Central memory CD8-positive, alpha-beta T cell (primary cell): Measurements from ENCODE around the gene LRRC66.

ENCODE experiments used
- ATAC-seq: fragments of 150-1000 bp; cut with Tn5 transposase; replicated peaks from 2 replicates; pipeline ENCODE4 v1.10.0; 2022; ENCODE audit warnings: mild to moderate bottlenecking, moderate FRiP score, moderate number of reproducible peaks; ENCODE audit not compliant: poor library complexity, severe bottlenecking; ENCODE audit errors: extremely low read depth
- DNase-seq, 2 donors: peaks; one replicate each; pipeline ENCODE4 v3.0.0; 2021; ENCODE audit warnings: low spot score in 2 of 2
- H3K27ac Mint-ChIP-seq: one replicate; pipeline ENCODE4 v1.8.0; 2022; ENCODE audit warnings: low read depth, mild to moderate bottlenecking, moderate library complexity, mixed read lengths
- H3K27me3 Mint-ChIP-seq: one replicate; pipeline ENCODE4 v1.8.0; 2022; ENCODE audit warnings: mixed read lengths
- H3K36me3 Mint-ChIP-seq: one replicate; pipeline ENCODE4 v1.8.0; 2022; ENCODE audit warnings: mild to moderate bottlenecking, moderate library complexity, mixed read lengths; ENCODE audit not compliant: insufficient read depth
- H3K4me1 Mint-ChIP-seq: one replicate; pipeline ENCODE4 v1.8.0; 2022; ENCODE audit warnings: mixed read lengths
- H3K4me3 Mint-ChIP-seq: one replicate; pipeline ENCODE4 v1.8.0; 2022; ENCODE audit warnings: mild to moderate bottlenecking, moderate library complexity, mixed read lengths
- H3K9me3 Mint-ChIP-seq: one replicate; pipeline ENCODE4 v1.8.0; 2022; ENCODE audit warnings: mixed read lengths

LRRC66 gene

DNA sequence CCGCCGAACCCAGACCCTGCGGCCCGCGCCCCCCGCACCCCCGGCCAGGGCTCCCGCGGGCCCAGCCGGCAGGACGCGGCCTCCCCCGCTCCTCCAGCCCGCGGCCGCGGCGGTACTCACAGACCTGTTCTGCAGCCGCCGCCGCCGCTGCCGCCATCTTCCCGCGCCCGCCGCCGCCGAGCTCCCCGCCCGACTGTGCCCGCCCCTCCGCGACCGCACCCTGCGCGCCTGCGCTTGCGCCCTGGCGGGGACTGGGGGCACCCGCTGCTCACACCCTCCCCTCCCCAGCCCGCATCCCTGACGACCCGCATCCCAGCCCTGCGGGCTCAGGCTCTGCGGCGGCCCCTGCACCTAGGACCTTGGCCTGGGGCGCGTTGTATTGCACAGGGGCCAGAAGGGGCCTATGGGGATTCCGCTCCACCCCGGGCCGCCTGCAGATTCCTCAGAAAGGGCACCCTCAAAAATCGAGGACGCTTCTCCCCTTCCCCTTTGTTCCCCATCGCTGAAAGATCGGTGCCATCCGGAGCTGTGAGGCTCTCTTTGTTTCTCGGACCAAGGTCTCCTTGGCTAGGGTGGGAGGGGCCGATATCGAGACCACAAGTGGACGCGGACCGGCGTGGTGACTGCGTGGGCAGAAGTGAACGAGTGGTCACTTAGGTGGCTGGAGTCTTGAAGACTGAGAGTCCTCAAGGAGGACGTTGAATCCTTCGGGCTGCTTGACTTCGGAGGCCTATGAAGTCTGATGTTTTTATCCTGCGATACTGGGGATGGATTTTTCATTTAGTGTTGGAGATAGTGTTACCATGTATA, 18.1 kb upstream of the LRRC66 start, which contains the start of gene SGCB:
Gene SGCB, minus strand, starts transcription at position 197 of the 810 bp plus-strand sequence. Its CDS starts 40 bp downstream, at position 157.
- peak; percentile 86 for ATAC-seq
- peak within 1 kb of the TSS; percentile 84 for H3K4me3 Mint-ChIP-seq
- no peaks in the 10 kb centered on the region for H3K9me3 Mint-ChIP-seq
- H3K36me3 Mint-ChIP-seq: peaks cover 5% of the 10 kb centered on the region
- H3K27me3 Mint-ChIP-seq: peaks cover 22% of the 10 kb centered on the region
- peak; percentile 40 to 49 for DNase-seq
- peak within 1 kb of the TSS; percentile 45 for H3K27ac Mint-ChIP-seq
- peaks cover 24% of the 10 kb centered on the region for H3K4me1 Mint-ChIP-seq

DNA sequence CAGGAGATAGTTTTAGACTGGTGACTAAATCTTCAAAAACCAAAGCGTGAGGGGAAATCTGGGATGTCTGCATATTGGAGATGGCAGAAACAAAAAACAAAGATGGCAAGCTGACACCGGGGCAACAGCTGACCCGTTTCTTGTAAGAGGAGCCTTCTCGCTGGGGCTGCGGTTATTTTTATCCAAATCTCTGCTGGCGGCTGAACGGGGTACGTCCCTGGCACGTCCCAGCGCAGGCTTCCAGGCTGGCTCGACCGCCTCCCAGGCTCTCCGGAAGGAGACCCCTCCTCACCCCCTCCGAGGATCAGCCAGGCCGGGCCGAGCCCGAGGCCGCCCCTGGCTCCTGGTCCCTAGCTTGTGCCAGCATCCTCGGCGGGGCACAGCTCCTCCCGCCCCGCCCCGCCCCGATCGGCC, 17.5 kb upstream of the LRRC66 start:
- Mint-ChIP-seq H3K27me3 (peaks cover 16% of the 10 kb centered on the region), H3K4me3 (peak overlapping the region; percentile 84), H3K4me1 (peaks cover 24% of the 10 kb centered on the region), H3K9me3 (no peaks in the 10 kb centered on the region), H3K36me3 (peaks cover 5% of the 10 kb centered on the region), H3K27ac (peak overlapping the region; percentile 45)
- ATAC-seq: peak; percentile 30
- peak in 1 of 2 donors; percentile 14 for DNase-seq

GRCh38 chr4:52036886-52037530, 16.8 kb upstream of the LRRC66 start:
- no peak for ATAC-seq
- H3K4me1 Mint-ChIP-seq: peaks cover 24% of the 10 kb centered on the region

GRCh38 chr4:52035190-52035589, 15.0 kb upstream of the LRRC66 start:
- H3K27me3 Mint-ChIP-seq: no peaks in the 10 kb centered on the region
- peaks cover 8% of the 10 kb centered on the region for H3K36me3 Mint-ChIP-seq
- H3K4me1 Mint-ChIP-seq: peaks cover 24% of the 10 kb centered on the region
- no peak for ATAC-seq
- H3K4me3 Mint-ChIP-seq: no peak overlapping the region
- no peak overlapping the region for H3K27ac Mint-ChIP-seq
- DNase-seq: no peak
- H3K9me3 Mint-ChIP-seq: no peaks in the 10 kb centered on the region

More at GRCh38 chr4:52036886-52037530, 16.8 kb upstream of the LRRC66 start:
- no peak for DNase-seq
- H3K27me3 Mint-ChIP-seq: peaks cover 9% of the 10 kb centered on the region
- H3K9me3 Mint-ChIP-seq: no peaks in the 10 kb centered on the region
- H3K4me3 Mint-ChIP-seq: peak overlapping the region; percentile 84
- peak overlapping the region; percentile 45 for H3K27ac Mint-ChIP-seq
- peaks cover 5% of the 10 kb centered on the region for H3K36me3 Mint-ChIP-seq

DNA sequence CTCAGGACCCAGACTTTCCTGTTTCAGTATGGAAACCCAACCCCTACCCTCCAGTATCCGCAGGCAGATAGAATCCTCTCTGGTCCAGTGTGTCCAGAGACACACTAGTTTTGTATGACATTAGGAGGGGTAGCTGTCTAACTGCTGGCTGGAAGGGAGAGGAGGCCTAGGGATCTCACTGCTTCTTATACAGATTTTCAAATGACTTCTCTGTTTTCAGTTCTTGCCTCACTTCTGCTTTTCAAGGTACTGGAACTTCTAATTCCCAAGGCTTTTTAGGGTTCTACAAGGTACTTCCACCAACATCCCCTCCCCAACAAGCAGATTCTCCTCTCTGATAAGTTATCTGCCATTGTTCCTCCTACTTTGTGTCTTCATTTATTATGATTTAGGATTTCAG, 11.8 kb upstream of the LRRC66 start:
- ATAC-seq: no peak
- Mint-ChIP-seq H3K27me3 (no peaks in the 10 kb centered on the region), H3K4me3 (no peak overlapping the region), H3K4me1 (peaks cover 18% of the 10 kb centered on the region), H3K9me3 (no peaks in the 10 kb centered on the region), H3K27ac (no peak overlapping the region), H3K36me3 (peaks cover 14% of the 10 kb centered on the region)
- DNase-seq: no peak

- Mint-ChIP-seq H3K27ac (no peak overlapping the region), H3K4me1 (no peaks in the 10 kb centered on the region), H3K36me3 (peaks cover 14% of the 10 kb centered on the region), H3K27me3 (no peaks in the 10 kb centered on the region), H3K4me3 (no peak overlapping the region), H3K9me3 (no peaks in the 10 kb centered on the region)
- DNase-seq (no peak), ATAC-seq (no peak)
Measured at GRCh38 chr4:52028970-52029369, 8.8 kb upstream of the LRRC66 start.

- Mint-ChIP-seq H3K4me3 (no peak overlapping the region), H3K4me1 (no peaks in the 10 kb centered on the region)
- no peak for ATAC-seq
Measured at GRCh38 chr4:52017814-52018213, 2.3 kb downstream of the LRRC66 start.

GRCh38 chr4:52016981-52017380, 3.2 kb downstream of the LRRC66 start:
- Mint-ChIP-seq H3K27me3 (no peaks in the 10 kb centered on the region), H3K36me3 (no peaks in the 10 kb centered on the region), H3K4me3 (no peak overlapping the region), H3K27ac (no peak overlapping the region), H3K9me3 (no peaks in the 10 kb centered on the region), H3K4me1 (no peaks in the 10 kb centered on the region)
- ATAC-seq: no peak
- DNase-seq: no peak

More at GRCh38 chr4:52017814-52018213, 2.3 kb downstream of the LRRC66 start:
- H3K27me3 Mint-ChIP-seq: no peaks in the 10 kb centered on the region
- H3K27ac Mint-ChIP-seq: no peak overlapping the region
- H3K36me3 Mint-ChIP-seq: no peaks in the 10 kb centered on the region
- no peak for DNase-seq
- no peaks in the 10 kb centered on the region for H3K9me3 Mint-ChIP-seq

DNA sequence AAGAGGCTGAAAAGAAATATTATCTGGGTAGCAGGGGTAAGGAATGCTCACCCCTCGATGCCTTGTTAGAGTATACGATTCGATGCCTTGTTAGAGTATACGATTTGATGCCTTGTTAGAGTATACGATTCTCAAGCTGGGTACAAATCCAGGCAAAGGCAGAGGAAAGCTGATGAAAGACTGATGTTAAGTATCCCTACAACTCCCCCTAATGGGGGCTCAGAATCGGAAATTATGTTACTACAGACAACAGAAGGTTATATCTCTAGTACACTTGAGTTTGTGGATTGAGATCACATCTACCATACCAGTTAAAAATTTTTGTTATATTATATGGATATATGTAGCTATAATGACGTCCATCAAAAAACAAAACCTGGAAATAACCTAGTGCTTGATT, 4.8 kb downstream of the LRRC66 start:
- Mint-ChIP-seq H3K36me3 (no peaks in the 10 kb centered on the region), H3K27ac (no peak overlapping the region), H3K4me3 (no peak overlapping the region), H3K9me3 (no peaks in the 10 kb centered on the region), H3K4me1 (no peaks in the 10 kb centered on the region), H3K27me3 (no peaks in the 10 kb centered on the region)
- DNase-seq (no peak), ATAC-seq (no peak)

DNA sequence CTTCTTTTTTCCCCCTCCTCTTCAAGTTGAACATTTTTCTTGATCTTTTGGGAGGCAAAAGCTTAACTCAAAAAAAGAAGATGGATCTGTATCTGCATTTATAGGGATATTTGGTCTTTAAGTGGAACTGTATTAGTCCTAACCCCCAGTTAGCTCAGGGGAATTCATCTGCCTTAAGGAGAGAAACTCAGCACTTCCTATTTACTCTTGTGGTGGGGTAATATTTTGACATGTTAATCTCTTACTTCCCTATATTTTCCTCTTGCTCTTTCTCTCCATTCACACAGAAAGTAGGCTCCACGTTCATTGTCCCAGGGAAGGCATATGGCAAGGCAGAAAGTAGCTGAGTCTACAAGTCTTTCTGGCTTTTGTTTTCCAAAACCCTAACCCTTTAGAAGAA, 5.3 kb downstream of the LRRC66 start:
- no peaks in the 10 kb centered on the region for H3K9me3 Mint-ChIP-seq
- ATAC-seq (no peak), DNase-seq (no peak)
- no peaks in the 10 kb centered on the region for H3K36me3 Mint-ChIP-seq
- no peak overlapping the region for H3K27ac Mint-ChIP-seq
- no peaks in the 10 kb centered on the region for H3K27me3 Mint-ChIP-seq
- H3K4me3 Mint-ChIP-seq: no peak overlapping the region
- no peaks in the 10 kb centered on the region for H3K4me1 Mint-ChIP-seq

GRCh38 chr4:52012651-52013050, 7.5 kb downstream of the LRRC66 start:
- no peak overlapping the region for H3K27ac Mint-ChIP-seq
- no peaks in the 10 kb centered on the region for H3K27me3 Mint-ChIP-seq
- H3K4me3 Mint-ChIP-seq: no peak overlapping the region
- H3K9me3 Mint-ChIP-seq: no peaks in the 10 kb centered on the region
- H3K4me1 Mint-ChIP-seq: no peaks in the 10 kb centered on the region
- no peaks in the 10 kb centered on the region for H3K36me3 Mint-ChIP-seq
- no peak for ATAC-seq
- no peak for DNase-seq

- Mint-ChIP-seq H3K36me3 (no peaks in the 10 kb centered on the region), H3K4me1 (no peaks in the 10 kb centered on the region), H3K4me3 (no peak overlapping the region), H3K27ac (no peak overlapping the region), H3K27me3 (no peaks in the 10 kb centered on the region), H3K9me3 (no peaks in the 10 kb centered on the region)
- DNase-seq: no peak
- no peak for ATAC-seq
Measured at GRCh38 chr4:52010986-52011385, 9.2 kb downstream of the LRRC66 start.

GRCh38 chr4:52006887-52007286, 13.3 kb downstream of the LRRC66 start:
- H3K4me1 Mint-ChIP-seq: no peaks in the 10 kb centered on the region
- no peak overlapping the region for H3K4me3 Mint-ChIP-seq
- H3K9me3 Mint-ChIP-seq: no peaks in the 10 kb centered on the region
- DNase-seq (no peak), ATAC-seq (no peak)
- no peak overlapping the region for H3K27ac Mint-ChIP-seq
- no peaks in the 10 kb centered on the region for H3K36me3 Mint-ChIP-seq
- no peaks in the 10 kb centered on the region for H3K27me3 Mint-ChIP-seq
